Adipocyte (in vitro differentiated cells): Measurements from ENCODE around the gene HPSE2.
A peak's percentile ranks its signal among the peaks of the same experiment; 100 is the strongest.

Source experiments
- DNase-seq: peaks from one replicate; pipeline ENCODE4 v3.0.0-alpha.2; 2015; ENCODE audit warnings: low read depth
- H3K27me3 ChIP-seq: replicated peaks from 2 replicates; pipeline ENCODE4 v1.7.0; 2013; ENCODE audit warnings: mild to moderate bottlenecking, low read length, moderate library complexity; ENCODE audit not compliant: control insufficient read depth, insufficient read depth
- H3K36me3 ChIP-seq: 2 replicates; pipeline ENCODE4 v1.7.0; 2013; ENCODE audit warnings: low read length, mild to moderate bottlenecking, moderate library complexity; ENCODE audit not compliant: control insufficient read depth, insufficient read depth, severe bottlenecking
- H3K4me1 ChIP-seq: 2 replicates; pipeline ENCODE4 v1.7.0; 2013; ENCODE audit warnings: mild to moderate bottlenecking, low read length, moderate library complexity; ENCODE audit not compliant: control insufficient read depth, insufficient read depth
- H3K4me3 ChIP-seq: 2 replicates; pipeline ENCODE4 v1.7.0; 2013; ENCODE audit warnings: mild to moderate bottlenecking, low read length, moderate library complexity
- H3K9ac ChIP-seq: 2 replicates; pipeline ENCODE4 v1.7.0; 2013; ENCODE audit warnings: mild to moderate bottlenecking, low read length, moderate library complexity
- H3K9me3 ChIP-seq: 2 replicates; pipeline ENCODE4 v1.7.0; 2013; ENCODE audit warnings: mild to moderate bottlenecking, low read length, moderate library complexity; ENCODE audit not compliant: control insufficient read depth

The HPSE2 gene

DNA sequence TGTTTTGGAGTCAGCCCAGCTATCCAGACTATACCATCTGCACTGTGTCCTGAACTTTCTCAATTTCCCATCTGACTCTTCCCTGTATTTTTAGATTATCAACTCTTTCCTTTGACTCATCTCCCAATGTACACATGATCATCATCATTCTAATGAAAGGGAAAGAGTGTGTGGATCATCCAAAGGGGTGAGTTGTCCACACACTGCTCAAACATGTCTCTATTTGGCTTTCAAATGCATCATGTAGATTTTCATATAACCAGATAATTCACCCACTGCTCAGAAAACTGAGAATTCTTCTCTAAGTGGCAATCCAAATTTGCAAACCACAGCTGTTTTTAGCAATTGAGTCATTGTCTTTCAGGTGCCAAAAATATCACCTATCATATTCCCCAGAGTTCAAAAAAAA, 598.7 kb downstream of the HPSE2 start:
- Histone ChIP-seq H3K9ac (no peak overlapping the region), H3K9me3 (no peaks in the 10 kb centered on the region), H3K4me3 (no peak overlapping the region), H3K4me1 (no peaks in the 10 kb centered on the region), H3K36me3 (no peaks in the 10 kb centered on the region), H3K27me3 (no peaks in the 10 kb centered on the region)
- DNase-seq: no peak

GRCh38 chr10:98632456-98633150, 603.0 kb downstream of the HPSE2 start:
- H3K4me3 ChIP-seq: no peak overlapping the region
- H3K36me3 ChIP-seq: no peaks in the 10 kb centered on the region
- H3K27me3 ChIP-seq: no peaks in the 10 kb centered on the region
- H3K4me1 ChIP-seq: no peaks in the 10 kb centered on the region
- no peaks in the 10 kb centered on the region for H3K9me3 ChIP-seq
- H3K9ac ChIP-seq: no peak overlapping the region
- no peak for DNase-seq

GRCh38 chr10:98628206-98628605, 607.4 kb downstream of the HPSE2 start:
- Histone ChIP-seq H3K27me3 (no peaks in the 10 kb centered on the region), H3K36me3 (no peaks in the 10 kb centered on the region), H3K4me3 (no peak overlapping the region), H3K4me1 (no peaks in the 10 kb centered on the region), H3K9ac (no peak overlapping the region), H3K9me3 (no peaks in the 10 kb centered on the region)
- DNase-seq: no peak

GRCh38 chr10:98627711-98628110, 607.9 kb downstream of the HPSE2 start:
- Histone ChIP-seq H3K36me3 (no peaks in the 10 kb centered on the region), H3K9me3 (no peaks in the 10 kb centered on the region), H3K27me3 (no peaks in the 10 kb centered on the region), H3K4me3 (no peak overlapping the region), H3K4me1 (no peaks in the 10 kb centered on the region), H3K9ac (no peak overlapping the region)
- DNase-seq: no peak

- no peaks in the 10 kb centered on the region for H3K27me3 ChIP-seq
- H3K4me1 ChIP-seq: no peaks in the 10 kb centered on the region
- H3K36me3 ChIP-seq: no peaks in the 10 kb centered on the region
- no peaks in the 10 kb centered on the region for H3K9me3 ChIP-seq
- no peak overlapping the region for H3K4me3 ChIP-seq
- H3K9ac ChIP-seq: no peak overlapping the region
- no peak for DNase-seq
These were observed 610.7 kb downstream of the HPSE2 start for GRCh38 chr10:98624963-98625362.

DNA sequence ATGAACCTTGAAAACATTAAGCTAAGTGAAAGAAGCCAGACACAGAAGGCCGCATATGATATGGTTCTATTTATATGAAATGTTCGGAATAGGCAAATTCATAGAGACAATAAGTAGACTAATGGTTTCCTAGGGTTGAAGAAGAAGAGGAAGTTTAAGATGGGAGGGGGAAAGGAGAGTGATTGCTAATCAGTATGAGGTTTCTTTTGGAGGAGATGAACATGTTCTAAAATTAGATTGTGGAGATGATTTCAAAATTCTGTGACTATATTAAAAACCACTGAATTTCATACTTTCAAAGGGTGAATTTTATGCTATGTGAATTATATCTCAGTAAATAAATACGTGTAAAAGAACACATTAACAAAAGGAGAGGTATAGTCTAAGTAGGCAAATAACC, 612.5 kb downstream of the HPSE2 start:
- Histone ChIP-seq H3K36me3 (no peaks in the 10 kb centered on the region), H3K4me1 (no peaks in the 10 kb centered on the region), H3K27me3 (no peaks in the 10 kb centered on the region), H3K4me3 (no peak overlapping the region), H3K9me3 (no peaks in the 10 kb centered on the region), H3K9ac (no peak overlapping the region)
- no peak for DNase-seq

- Histone ChIP-seq H3K4me1 (no peaks in the 10 kb centered on the region), H3K9ac (no peak overlapping the region), H3K27me3 (no peaks in the 10 kb centered on the region), H3K36me3 (no peaks in the 10 kb centered on the region), H3K9me3 (no peaks in the 10 kb centered on the region), H3K4me3 (no peak overlapping the region)
- DNase-seq: no peak
These were observed 614.0 kb downstream of the HPSE2 start for GRCh38 chr10:98621630-98622029.

- H3K4me1 ChIP-seq: no peaks in the 10 kb centered on the region
- no peaks in the 10 kb centered on the region for H3K36me3 ChIP-seq
- no peak overlapping the region for H3K4me3 ChIP-seq
- DNase-seq: no peak
- H3K27me3 ChIP-seq: no peaks in the 10 kb centered on the region
- no peak overlapping the region for H3K9ac ChIP-seq
- no peaks in the 10 kb centered on the region for H3K9me3 ChIP-seq
These were observed 615.1 kb downstream of the HPSE2 start for GRCh38 chr10:98620503-98620902.

DNA sequence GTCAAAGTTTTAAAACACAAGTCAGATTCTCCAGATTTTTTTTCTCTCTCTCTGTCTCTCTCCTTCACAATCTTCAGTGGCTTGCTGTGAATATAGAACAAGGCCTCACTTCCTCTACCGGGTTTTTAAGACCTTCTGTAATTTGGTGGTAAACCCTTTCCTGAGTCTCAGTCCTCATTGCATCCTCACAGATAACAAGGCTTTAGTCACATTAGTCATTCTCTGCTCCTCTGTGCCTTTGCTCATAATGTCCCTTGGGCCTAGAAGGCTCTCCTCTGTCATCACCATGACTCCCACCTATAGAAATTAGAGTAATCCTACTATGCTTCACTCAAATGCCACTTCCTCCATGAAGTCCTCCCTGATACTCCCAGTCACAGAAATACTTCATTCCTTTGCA, 616.2 kb downstream of the HPSE2 start:
- Histone ChIP-seq H3K9ac (no peak overlapping the region), H3K4me1 (no peaks in the 10 kb centered on the region), H3K9me3 (no peaks in the 10 kb centered on the region), H3K27me3 (no peaks in the 10 kb centered on the region), H3K4me3 (no peak overlapping the region), H3K36me3 (no peaks in the 10 kb centered on the region)
- no peak for DNase-seq

GRCh38 chr10:98617906-98618520, 617.6 kb downstream of the HPSE2 start:
- DNase-seq: no peak
- Histone ChIP-seq H3K27me3 (no peaks in the 10 kb centered on the region), H3K4me3 (no peak overlapping the region), H3K9me3 (no peaks in the 10 kb centered on the region), H3K9ac (no peak overlapping the region), H3K4me1 (no peaks in the 10 kb centered on the region), H3K36me3 (no peaks in the 10 kb centered on the region)

DNA sequence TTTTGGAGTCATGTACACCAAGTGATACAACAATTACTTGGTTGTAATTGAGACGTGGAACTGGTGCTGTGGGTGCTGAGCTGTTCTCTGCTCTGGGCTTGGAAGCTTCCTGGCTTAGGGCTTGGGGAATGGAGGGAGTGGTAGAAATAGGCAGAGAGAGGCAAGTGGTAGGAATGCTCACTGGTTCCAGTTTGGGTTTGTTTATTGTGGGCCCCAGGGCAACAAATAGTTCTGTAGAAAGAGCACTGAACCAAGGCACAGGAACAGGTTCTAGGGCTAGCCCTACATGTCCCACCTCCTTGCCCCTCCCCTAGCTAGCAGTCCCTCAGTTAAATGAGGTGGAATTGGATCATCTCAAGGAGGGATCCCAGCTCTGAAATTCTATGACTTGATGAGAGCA, 622.2 kb downstream of the HPSE2 start:
- Histone ChIP-seq H3K27me3 (no peaks in the 10 kb centered on the region), H3K36me3 (no peaks in the 10 kb centered on the region), H3K9ac (no peak overlapping the region), H3K4me1 (peaks cover 16% of the 10 kb centered on the region), H3K4me3 (no peak overlapping the region), H3K9me3 (no peaks in the 10 kb centered on the region)
- no peak for DNase-seq

GRCh38 chr10:98611436-98611835, 624.2 kb downstream of the HPSE2 start:
- peak; percentile 33 for DNase-seq
- no peaks in the 10 kb centered on the region for H3K27me3 ChIP-seq
- H3K9ac ChIP-seq: no peak overlapping the region
- H3K9me3 ChIP-seq: no peaks in the 10 kb centered on the region
- no peak overlapping the region for H3K4me3 ChIP-seq
- no peaks in the 10 kb centered on the region for H3K36me3 ChIP-seq
- H3K4me1 ChIP-seq: peaks cover 22% of the 10 kb centered on the region
